ENCODE results near the gene TMEM120A. TPM values are rescaled to one million over a fixed set of nuclear protein-coding genes. Genes with fewer than 3 reads are reported as not detected.

TMEM120A gene
- total RNA-seq, 2 experiments from 2014 or later, result 12.4 to 22.1 TPM

DNA sequence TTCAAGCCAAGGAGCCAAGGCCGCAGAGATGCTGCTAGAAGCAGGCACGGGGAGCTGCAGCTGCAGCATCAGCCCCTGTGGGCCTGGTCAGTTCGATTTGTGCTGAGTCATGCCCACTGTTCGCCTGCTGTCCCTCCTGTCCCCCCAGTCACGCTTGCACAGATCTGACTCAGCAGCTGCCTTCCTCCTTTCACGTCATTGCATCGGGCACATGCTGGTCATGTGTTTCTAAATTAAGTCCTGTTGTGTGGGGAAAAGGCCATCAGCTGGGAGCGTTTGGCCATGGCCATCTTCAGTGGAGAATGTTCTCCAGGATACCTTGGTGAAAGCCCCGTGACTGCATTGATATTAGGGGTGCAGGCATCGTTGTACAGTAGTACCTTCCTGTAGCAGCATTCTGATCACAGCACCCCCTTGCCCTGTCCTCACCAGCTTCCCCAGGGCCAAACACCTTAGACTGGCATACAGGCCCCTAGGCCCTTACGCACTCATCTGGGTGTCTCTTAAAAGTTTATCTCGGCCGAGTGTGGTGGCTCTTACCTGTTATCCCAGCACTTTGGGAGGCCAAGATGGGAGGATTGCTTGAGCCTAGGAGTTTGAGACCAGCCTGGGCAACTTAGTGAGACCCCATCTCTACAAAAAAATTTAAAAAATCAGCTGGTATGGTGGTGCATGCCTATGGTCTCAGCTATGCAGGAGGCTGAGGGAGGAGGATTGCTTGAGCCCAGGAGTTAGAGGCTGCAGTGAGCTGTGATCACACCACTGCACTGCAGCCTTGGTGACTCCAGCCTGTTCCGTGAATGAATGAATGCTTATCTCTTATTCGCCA lies 56.2 kb downstream of the TMEM120A start:
- intact Hi-C loops (cut with micrococcal nuclease; ENCODE audit: unreplicated experiment), result no loop called here
- H3K4me3 ChIP-seq (ENCODE audit: low read depth, low read length, poor library complexity, severe bottlenecking), result no peak overlapping the region
- no peaks in the 10 kb centered on the region for H3K4me1 ChIP-seq (ENCODE audit: insufficient read depth, low read length, poor library complexity, severe bottlenecking)
- TF ChIP-seq, protein P1, sequence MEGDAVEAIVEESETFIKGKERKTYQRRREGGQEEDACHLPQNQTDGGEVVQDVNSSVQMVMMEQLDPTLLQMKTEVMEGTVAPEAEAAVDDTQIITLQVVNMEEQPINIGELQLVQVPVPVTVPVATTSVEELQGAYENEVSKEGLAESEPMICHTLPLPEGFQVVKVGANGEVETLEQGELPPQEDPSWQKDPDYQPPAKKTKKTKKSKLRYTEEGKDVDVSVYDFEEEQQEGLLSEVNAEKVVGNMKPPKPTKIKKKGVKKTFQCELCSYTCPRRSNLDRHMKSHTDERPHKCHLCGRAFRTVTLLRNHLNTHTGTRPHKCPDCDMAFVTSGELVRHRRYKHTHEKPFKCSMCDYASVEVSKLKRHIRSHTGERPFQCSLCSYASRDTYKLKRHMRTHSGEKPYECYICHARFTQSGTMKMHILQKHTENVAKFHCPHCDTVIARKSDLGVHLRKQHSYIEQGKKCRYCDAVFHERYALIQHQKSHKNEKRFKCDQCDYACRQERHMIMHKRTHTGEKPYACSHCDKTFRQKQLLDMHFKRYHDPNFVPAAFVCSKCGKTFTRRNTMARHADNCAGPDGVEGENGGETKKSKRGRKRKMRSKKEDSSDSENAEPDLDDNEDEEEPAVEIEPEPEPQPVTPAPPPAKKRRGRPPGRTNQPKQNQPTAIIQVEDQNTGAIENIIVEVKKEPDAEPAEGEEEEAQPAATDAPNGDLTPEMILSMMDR (conservative IDR thresholded peaks at IDR 0.05; ENCODE audit: low read length), result no peak
- TF ChIP-seq EZH2phosphoT487 (IDR thresholded peaks at IDR 0.05; ENCODE audit: borderline replicate concordance, low read depth, low read length), result no peak
- H3K9me2 ChIP-seq (ENCODE audit: insufficient read depth, low read length), result no peaks in the 10 kb centered on the region
- H3K9me3 ChIP-seq (ENCODE audit: low read length), result no peaks in the 10 kb centered on the region
- CTCF ChIA-PET (ENCODE audit: unreplicated experiment), result no interaction called here
- H4K20me1 ChIP-seq (ENCODE audit: insufficient read depth, low read length), result no peaks in the 10 kb centered on the region
- no peak overlapping the region for H3K4me2 ChIP-seq (ENCODE audit: low read length)
- no peaks in the 10 kb centered on the region for H3K79me2 ChIP-seq (ENCODE audit: insufficient read depth, low read depth, low read length)
- POLR2A ChIA-PET, result interaction anchor here (0.7 to 1.2 kb wide), 3 partner anchors 9 to 286 kb away, joined by 4 to 7 read pairs (median 7); no protein-coding TSS in a partner anchor
- no peak overlapping the region for H2AFZ ChIP-seq (ENCODE audit: low read length)
- no peak for DNase-seq (ENCODE audit: low spot score)
- no peaks in the 10 kb centered on the region for H3K36me3 ChIP-seq (ENCODE audit: insufficient read depth, low read length)
- no TSS peak for BruUV-seq (replicated peaks)
- no peak overlapping the region for H3K27ac ChIP-seq (ENCODE audit: low read depth, low read length, poor library complexity, severe bottlenecking)

Small RNA genes within 50 kb of the gene (small RNA-seq; reads per million reads assigned to genes)
- 0.21 reads per million for gene SNORA14A

Other genes with a start within 250 kb of the TMEM120A start
- not detected in 2 replicates for gene CCL26, start 222.4 kb downstream of the TMEM120A start, total RNA-seq (2014; rRNA removed; shearing (Covaris generic))
- gene CCL26, start 222.4 kb downstream of the TMEM120A start, total RNA-seq (2022), result not detected in 2 replicates
- not detected in 2 replicates for gene CCL24, start 180.8 kb downstream of the TMEM120A start, total RNA-seq (2014; rRNA removed; shearing (Covaris generic))
- gene CCL24, start 180.8 kb downstream of the TMEM120A start, total RNA-seq (2022), result not detected in 2 replicates
- 10.9 and 20.3 TPM in 2 replicates for gene RHBDD2, start 115.6 kb downstream of the TMEM120A start, total RNA-seq (2014; rRNA removed; shearing (Covaris generic))
- gene RHBDD2, start 115.6 kb downstream of the TMEM120A start, total RNA-seq (2022), result 18.6 and 23.8 TPM in 2 replicates
- gene POR, start 79.4 kb downstream of the TMEM120A start, total RNA-seq (2014; rRNA removed; shearing (Covaris generic)), result 30.8 and 41.5 TPM in 2 replicates
- gene POR, start 79.4 kb downstream of the TMEM120A start, total RNA-seq (2022), result 38.3 and 45.2 TPM in 2 replicates
- gene STYXL1, start 53.4 kb upstream of the TMEM120A start, total RNA-seq (2014; rRNA removed; shearing (Covaris generic)), result 19.4 and 27.6 TPM in 2 replicates
- 37.4 and 40.9 TPM in 2 replicates for gene STYXL1, start 53.4 kb upstream of the TMEM120A start, total RNA-seq (2022)
- 110 and 155 TPM in 2 replicates for gene MDH2, start 53.5 kb upstream of the TMEM120A start, total RNA-seq (2014; rRNA removed; shearing (Covaris generic))
- 253 and 263 TPM in 2 replicates for gene MDH2, start 53.5 kb upstream of the TMEM120A start, total RNA-seq (2022)
- not detected in 2 replicates for gene SRRM3, start 207.3 kb upstream of the TMEM120A start, total RNA-seq (2014; rRNA removed; shearing (Covaris generic))
- gene SRRM3, start 207.3 kb upstream of the TMEM120A start, total RNA-seq (2022), result not detected in 2 replicates

Data from OCI-LY7 (cell line).